Prostate gland (tissue), 2 donors: ENCODE results near the gene GRID1.

ENCODE experiments used
- POLR2A ChIP-seq: fragments of 450-650 bp; IDR thresholded peaks from one replicate; pipeline ENCODE4 v1.6.1; 2016; ENCODE audit warnings: antibody characterized with exemption, mild to moderate bottlenecking
- POLR2AphosphoS5 ChIP-seq: sonication (generic); formaldehyde crosslinking; IDR thresholded peaks from one replicate; pipeline ENCODE4 v1.6.1; 2017; ENCODE audit warnings: antibody characterized with exemption
- TF ChIP-seq, protein P1 (sequence below), 4 experiments: fragments of 200-600 bp in 2 of 4; fragments of 450-650 bp in 2 of 4; sonication (generic) in 2 of 4; IDR thresholded peaks; 1 replicate in 3 of 4; 2 replicates in 1 of 4; pipeline ENCODE4 v1.5.1; 2016 to 2019; ENCODE audit warnings: antibody characterized with exemption in 4 of 4, mild to moderate bottlenecking in 2 of 4, moderate library complexity in 2 of 4

DNA sequence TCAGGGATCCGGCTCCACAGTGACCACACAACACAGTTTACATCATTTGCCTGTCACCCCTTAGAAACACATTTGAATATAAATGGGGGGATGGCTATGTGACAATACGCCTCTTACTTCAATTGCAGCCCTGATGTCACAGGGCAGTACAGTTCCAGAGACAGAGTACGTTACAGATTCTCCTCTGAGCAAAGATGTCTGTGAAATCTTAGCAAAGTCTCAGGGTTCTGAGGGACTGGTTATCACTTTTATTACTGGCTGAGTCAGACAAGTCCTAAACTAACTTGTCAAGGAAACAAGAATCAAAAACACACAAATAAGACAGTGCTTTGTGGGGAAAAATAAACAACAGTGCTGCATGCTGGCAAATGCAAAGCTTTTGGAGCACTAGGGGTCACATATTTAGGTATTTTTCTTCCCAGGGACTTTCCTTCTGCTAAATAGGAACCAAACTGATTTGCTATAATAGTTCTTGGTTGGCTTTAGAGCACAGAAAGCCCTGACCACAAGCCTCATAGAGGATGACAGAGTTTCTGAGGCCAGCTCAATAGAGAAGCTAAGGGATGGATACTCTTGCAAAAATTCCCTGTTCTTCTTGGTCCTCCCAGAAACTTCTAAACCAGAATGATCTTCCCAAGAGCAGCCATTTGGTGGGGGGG, 501.6 kb downstream of the GRID1 start:
- TF ChIP-seq, protein P1, sequence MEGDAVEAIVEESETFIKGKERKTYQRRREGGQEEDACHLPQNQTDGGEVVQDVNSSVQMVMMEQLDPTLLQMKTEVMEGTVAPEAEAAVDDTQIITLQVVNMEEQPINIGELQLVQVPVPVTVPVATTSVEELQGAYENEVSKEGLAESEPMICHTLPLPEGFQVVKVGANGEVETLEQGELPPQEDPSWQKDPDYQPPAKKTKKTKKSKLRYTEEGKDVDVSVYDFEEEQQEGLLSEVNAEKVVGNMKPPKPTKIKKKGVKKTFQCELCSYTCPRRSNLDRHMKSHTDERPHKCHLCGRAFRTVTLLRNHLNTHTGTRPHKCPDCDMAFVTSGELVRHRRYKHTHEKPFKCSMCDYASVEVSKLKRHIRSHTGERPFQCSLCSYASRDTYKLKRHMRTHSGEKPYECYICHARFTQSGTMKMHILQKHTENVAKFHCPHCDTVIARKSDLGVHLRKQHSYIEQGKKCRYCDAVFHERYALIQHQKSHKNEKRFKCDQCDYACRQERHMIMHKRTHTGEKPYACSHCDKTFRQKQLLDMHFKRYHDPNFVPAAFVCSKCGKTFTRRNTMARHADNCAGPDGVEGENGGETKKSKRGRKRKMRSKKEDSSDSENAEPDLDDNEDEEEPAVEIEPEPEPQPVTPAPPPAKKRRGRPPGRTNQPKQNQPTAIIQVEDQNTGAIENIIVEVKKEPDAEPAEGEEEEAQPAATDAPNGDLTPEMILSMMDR (IDR thresholded peaks at IDR 0.05) = no peak
- no peak for TF ChIP-seq POLR2A
- no peak for TF ChIP-seq POLR2AphosphoS5
